ENCODE measurements around the gene ATP1B2.

- TF ChIP-seq YY1 (IDR thresholded peaks at IDR 0.05; ENCODE audit: low read depth, low read length), result no peak
- no peak for TF ChIP-seq ATF2 (IDR thresholded peaks at IDR 0.05; ENCODE audit: low read length)
- no peak for TF ChIP-seq CTCF (IDR thresholded peaks at IDR 0.05; ENCODE audit: control extremely low read depth in 1 of 3, insufficient read depth in 1 of 3, low read depth in 1 of 3, low read length in 3 of 3)
- TF ChIP-seq SP2 (IDR thresholded peaks at IDR 0.05; ENCODE audit: low read length), result no peak
- TF ChIP-seq CHD2 (IDR thresholded peaks at IDR 0.05; ENCODE audit: low read length), result no peak
- no peak for TF ChIP-seq CTBP2 (IDR thresholded peaks at IDR 0.05; ENCODE audit: borderline replicate concordance, insufficient read depth, insufficient read length, low read length)
- no peak for TF ChIP-seq BRCA1 (IDR thresholded peaks at IDR 0.05; ENCODE audit: low read depth, low read length)
- no peak for TF ChIP-seq SUZ12 (IDR thresholded peaks at IDR 0.05; ENCODE audit: low read length)
- no peak for TF ChIP-seq SIX5 (IDR thresholded peaks at IDR 0.05; ENCODE audit: low read depth, low read length)
- no peak for TF ChIP-seq SP1 (IDR thresholded peaks at IDR 0.05; ENCODE audit: low read depth, low read length)
Measured at GRCh38 chr17:7700510-7700909, 49.8 kb downstream of the ATP1B2 start.

Measured in H1 (cell line).